ENCODE results near the gene MS4A2. TPM values are rescaled to one million over a fixed set of nuclear protein-coding genes. Genes with fewer than 3 reads are reported as not detected.
"Not testable (repeated sequence)": the region's sequence is repeated elsewhere in the genome, so short reads cannot be mapped to it uniquely, and the experiment has no call there.

Gene MS4A2
- total RNA-seq, 1 donor from 2014 or later = not detected

DNA sequence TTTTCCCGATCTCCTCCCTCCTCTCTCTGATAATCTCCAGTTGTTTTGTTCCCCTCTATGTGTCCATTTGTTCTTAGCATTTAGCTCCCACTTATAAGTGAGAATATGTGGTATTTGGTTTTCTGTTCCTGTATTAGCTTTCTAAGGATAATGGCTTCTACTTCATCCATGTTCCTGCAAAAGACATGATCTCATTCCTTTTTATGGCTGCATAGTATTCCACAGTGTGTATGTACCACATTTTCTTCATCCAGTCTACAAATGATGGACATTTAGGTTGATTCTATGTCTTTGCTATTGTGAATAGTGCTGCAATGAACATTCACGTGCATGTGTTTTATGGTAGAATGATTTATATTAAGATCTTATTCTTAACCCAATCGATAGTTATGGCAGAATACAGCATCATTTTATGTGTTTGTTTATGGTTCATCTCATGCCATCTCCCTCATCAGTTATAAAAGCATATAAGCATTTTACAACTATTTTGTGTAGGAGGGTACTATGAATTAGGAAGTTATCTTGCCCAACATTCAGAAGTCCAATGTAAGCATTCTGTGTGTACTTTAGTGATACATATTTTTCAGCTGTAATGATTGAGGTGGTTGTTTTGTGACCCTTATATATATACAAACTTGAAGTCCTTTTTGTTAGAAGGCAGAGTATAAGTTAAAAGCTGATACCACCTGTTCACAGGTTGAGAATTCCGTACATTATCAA lies 28.8 kb upstream of the MS4A2 start:
- H3K4me3 Mint-ChIP-seq (ENCODE audit: unreplicated experiment) = no peak overlapping the region
- peaks cover 2% of the 10 kb centered on the region for H3K27me3 Mint-ChIP-seq (ENCODE audit: low read depth)
- no peak for DNase-seq (ENCODE audit: low spot score)
- H3K27ac Mint-ChIP-seq (ENCODE audit: unreplicated experiment) = no peak overlapping the region
- H3K36me3 Mint-ChIP-seq (ENCODE audit: low read depth) = no peaks in the 10 kb centered on the region
- TF ChIP-seq, protein P1, sequence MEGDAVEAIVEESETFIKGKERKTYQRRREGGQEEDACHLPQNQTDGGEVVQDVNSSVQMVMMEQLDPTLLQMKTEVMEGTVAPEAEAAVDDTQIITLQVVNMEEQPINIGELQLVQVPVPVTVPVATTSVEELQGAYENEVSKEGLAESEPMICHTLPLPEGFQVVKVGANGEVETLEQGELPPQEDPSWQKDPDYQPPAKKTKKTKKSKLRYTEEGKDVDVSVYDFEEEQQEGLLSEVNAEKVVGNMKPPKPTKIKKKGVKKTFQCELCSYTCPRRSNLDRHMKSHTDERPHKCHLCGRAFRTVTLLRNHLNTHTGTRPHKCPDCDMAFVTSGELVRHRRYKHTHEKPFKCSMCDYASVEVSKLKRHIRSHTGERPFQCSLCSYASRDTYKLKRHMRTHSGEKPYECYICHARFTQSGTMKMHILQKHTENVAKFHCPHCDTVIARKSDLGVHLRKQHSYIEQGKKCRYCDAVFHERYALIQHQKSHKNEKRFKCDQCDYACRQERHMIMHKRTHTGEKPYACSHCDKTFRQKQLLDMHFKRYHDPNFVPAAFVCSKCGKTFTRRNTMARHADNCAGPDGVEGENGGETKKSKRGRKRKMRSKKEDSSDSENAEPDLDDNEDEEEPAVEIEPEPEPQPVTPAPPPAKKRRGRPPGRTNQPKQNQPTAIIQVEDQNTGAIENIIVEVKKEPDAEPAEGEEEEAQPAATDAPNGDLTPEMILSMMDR (IDR thresholded peaks at IDR 0.05) = no peak
- no peaks in the 10 kb centered on the region for H3K4me1 Mint-ChIP-seq (ENCODE audit: low read depth)
- peaks cover 3% of the 10 kb centered on the region for H3K9me3 Mint-ChIP-seq (ENCODE audit: low read depth)

DNA sequence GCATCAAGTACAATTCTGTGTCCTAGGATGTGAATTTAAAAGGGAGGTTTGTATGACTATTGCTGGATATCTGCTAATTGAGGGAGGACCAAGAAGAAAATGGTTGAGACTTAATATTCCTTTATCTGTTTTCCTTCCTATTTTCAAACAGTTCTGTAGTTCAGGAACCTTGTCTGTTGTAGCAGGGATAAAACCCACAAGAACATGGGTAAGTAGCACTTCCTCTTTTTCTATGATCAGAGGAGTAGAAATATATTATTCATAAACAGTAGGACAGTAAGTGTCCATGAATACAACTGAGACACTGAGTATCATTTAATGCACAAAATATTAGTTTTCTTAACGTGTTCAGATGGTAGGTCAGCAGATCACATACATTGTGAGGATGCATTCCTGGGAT lies 24.4 kb upstream of the MS4A2 start:
- Mint-ChIP-seq H3K27ac (ENCODE audit: unreplicated experiment) (no peak overlapping the region), H3K9me3 (ENCODE audit: low read depth) (peaks cover 3% of the 10 kb centered on the region), H3K27me3 (ENCODE audit: low read depth) (no peaks in the 10 kb centered on the region), H3K4me1 (ENCODE audit: low read depth) (no peaks in the 10 kb centered on the region), H3K36me3 (ENCODE audit: low read depth) (no peaks in the 10 kb centered on the region), H3K4me3 (ENCODE audit: unreplicated experiment) (no peak overlapping the region)
- DNase-seq (ENCODE audit: low spot score) = no peak
- TF ChIP-seq, protein P1 (IDR thresholded peaks at IDR 0.05) = no peak

DNA sequence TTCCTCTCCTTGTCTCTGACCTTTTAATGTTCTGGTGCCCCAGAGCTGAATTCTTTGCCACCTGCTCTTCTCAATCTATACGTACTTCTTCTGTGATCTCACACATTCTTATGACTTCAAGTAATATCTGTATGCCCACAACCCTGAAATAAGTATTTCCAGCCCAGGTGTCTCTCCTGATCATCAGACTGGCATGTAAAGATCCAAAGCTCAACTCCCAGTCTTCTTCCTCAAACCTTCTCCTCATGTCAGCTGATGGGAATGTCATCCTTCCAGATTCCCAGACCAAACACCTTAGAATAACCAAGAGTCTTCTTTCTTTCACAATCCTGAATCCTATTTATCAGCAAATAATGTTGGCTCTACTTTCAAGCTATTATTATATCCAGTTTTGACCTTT lies 22.7 kb upstream of the MS4A2 start:
- no peak for DNase-seq (ENCODE audit: low spot score)
- Mint-ChIP-seq H3K4me3 (ENCODE audit: unreplicated experiment) (no peak overlapping the region), H3K36me3 (ENCODE audit: low read depth) (no peaks in the 10 kb centered on the region), H3K27me3 (ENCODE audit: low read depth) (peaks cover 2% of the 10 kb centered on the region), H3K9me3 (ENCODE audit: low read depth) (no peaks in the 10 kb centered on the region), H3K4me1 (ENCODE audit: low read depth) (no peaks in the 10 kb centered on the region), H3K27ac (ENCODE audit: unreplicated experiment) (no peak overlapping the region)
- TF ChIP-seq, protein P1 (IDR thresholded peaks at IDR 0.05) = no peak

DNA sequence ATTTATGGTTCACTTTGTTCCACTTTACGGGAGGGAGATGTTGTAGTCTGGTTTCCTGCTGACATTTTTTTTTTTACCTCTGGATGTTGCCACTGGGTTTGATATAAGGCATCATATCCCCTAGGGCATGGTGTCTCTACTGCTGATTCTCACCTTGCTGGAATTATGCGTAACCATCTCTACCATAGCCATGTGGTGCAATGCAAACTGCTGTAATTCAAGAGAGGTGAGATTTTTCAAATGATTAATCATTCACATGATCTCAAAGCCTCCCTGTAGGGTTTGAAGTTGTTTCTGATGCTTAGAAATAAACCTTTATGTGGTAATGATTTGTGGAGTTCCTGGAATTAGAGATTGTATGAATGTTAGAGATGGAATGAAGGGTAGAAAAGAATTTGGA lies 19.0 kb upstream of the MS4A2 start:
- no peaks in the 10 kb centered on the region for H3K36me3 Mint-ChIP-seq (ENCODE audit: low read depth)
- H3K27ac Mint-ChIP-seq (ENCODE audit: unreplicated experiment) = no peak overlapping the region
- DNase-seq (ENCODE audit: low spot score) = no peak

DNA sequence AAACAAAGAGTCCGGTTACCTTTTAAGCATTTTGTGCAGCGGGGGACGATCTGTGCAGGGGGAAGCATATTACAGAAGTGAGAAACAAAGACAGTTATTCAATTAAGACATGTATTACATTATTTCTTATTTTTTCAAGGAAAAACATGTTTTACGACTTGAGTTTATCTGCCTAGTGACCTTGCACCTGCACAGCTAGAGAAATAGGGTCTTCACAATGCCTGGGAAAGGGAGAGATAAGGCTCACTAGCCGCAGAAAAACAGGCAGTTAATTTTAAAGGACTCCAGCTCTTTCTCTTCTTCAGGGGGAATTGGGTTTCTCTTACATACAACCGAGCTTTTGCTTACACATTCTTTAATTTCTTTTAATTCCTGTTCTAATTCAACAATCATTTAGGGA lies 16.8 kb upstream of the MS4A2 start:
- not testable (repeated sequence) for H3K36me3 Mint-ChIP-seq (ENCODE audit: low read depth); H3K4me3 Mint-ChIP-seq (ENCODE audit: unreplicated experiment)

More for the DNA sequence above, 19.0 kb upstream of the MS4A2 start:
- H3K4me3 Mint-ChIP-seq (ENCODE audit: unreplicated experiment) = no peak overlapping the region
- TF ChIP-seq, protein P1 (IDR thresholded peaks at IDR 0.05) = no peak
- peaks cover 2% of the 10 kb centered on the region for H3K27me3 Mint-ChIP-seq (ENCODE audit: low read depth)
- no peaks in the 10 kb centered on the region for H3K9me3 Mint-ChIP-seq (ENCODE audit: low read depth)
- H3K4me1 Mint-ChIP-seq (ENCODE audit: low read depth) = no peaks in the 10 kb centered on the region

DNA sequence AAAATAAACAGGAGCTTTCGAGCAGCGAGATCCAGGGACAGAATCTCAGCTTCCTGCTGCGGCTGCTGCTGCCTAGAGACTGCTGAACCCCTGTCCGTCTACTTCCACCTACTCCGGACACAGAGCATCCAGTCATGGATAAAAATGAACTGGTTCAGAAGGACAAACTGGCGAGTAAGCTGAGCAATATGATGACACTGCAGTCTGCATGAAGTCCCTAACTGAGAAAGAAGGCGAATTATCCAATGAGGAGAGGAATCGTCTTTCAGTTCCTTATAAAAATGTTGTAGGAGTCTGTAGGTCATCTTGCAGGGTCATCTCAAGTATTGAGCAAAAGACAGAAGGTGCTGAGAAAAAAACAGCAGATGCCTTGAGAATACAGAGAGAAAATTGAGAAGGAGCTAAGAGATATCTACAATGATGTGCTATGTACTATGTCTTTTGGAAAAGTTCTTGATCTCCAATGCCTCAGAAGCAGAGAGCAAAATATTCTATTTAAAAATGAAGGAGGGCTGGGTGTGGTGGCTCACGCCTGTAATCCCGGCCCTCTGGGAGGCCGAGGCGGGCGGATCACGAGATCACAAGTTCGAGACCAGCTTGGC lies 11.1 kb upstream of the MS4A2 start:
- Mint-ChIP-seq H3K36me3 (ENCODE audit: low read depth) (no peaks in the 10 kb centered on the region), H3K9me3 (ENCODE audit: low read depth) (peaks cover 4% of the 10 kb centered on the region), H3K27me3 (ENCODE audit: low read depth) (peaks cover 4% of the 10 kb centered on the region), H3K27ac (ENCODE audit: unreplicated experiment) (no peak overlapping the region), H3K4me1 (ENCODE audit: low read depth) (no peaks in the 10 kb centered on the region), H3K4me3 (ENCODE audit: unreplicated experiment) (no peak overlapping the region)
- TF ChIP-seq, protein P1 (IDR thresholded peaks at IDR 0.05) = no peak
- no peak for DNase-seq (ENCODE audit: low spot score)

More for the DNA sequence above, 16.8 kb upstream of the MS4A2 start:
- not testable (repeated sequence) for DNase-seq (ENCODE audit: low spot score); H3K9me3 Mint-ChIP-seq (ENCODE audit: low read depth); H3K4me1 Mint-ChIP-seq (ENCODE audit: low read depth); H3K27ac Mint-ChIP-seq (ENCODE audit: unreplicated experiment); H3K27me3 Mint-ChIP-seq (ENCODE audit: low read depth)

Data from chondrocyte (in vitro differentiated cells).